ENCODE results near the gene TIMP2. TPM values are rescaled to one million over a fixed set of nuclear protein-coding genes. Genes with fewer than 3 reads are reported as not detected.

TIMP2 gene
- total and polyA plus RNA-seq, 2 of the 8 experiments (the other 6 are each of a cell fraction or from before 2014, with no cell fraction given) = 18.2 to 43.3 TPM

DNA sequence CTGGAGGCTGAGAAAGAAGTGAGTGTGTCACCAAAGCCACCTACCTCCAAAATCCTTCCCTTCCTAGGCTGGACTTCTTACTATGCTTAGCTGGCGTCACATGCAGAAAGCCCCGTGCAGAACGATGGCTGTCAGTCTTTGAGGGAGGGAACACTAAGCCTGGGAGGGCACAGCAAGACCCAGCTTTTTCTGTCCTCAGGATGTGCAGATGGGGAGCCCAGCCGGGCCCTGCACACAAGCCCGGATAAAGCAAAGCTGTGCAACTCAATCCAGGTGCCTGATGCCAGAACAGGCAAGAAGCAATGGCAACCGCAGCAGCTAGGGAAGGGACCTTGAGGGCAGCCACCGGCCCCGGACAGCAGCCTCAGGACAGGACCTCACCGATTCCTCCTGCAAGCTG is 70.7 kb downstream of the TIMP2 start (continued):
- TF ChIP-seq, protein P1, sequence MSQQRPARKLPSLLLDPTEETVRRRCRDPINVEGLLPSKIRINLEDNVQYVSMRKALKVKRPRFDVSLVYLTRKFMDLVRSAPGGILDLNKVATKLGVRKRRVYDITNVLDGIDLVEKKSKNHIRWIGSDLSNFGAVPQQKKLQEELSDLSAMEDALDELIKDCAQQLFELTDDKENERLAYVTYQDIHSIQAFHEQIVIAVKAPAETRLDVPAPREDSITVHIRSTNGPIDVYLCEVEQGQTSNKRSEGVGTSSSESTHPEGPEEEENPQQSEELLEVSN (IDR thresholded peaks at IDR 0.05) = no peak
- TF ChIP-seq TEAD4 (IDR thresholded peaks at IDR 0.05; ENCODE audit: low read depth, low read length) = no peak
- no peak for TF ChIP-seq HDAC6 (IDR thresholded peaks at IDR 0.05; ENCODE audit: low read depth, low read length)

All from H1 (cell line).